Measurements from ENCODE around the gene MACROD1. TPM values are rescaled to one million over a fixed set of nuclear protein-coding genes. Genes with fewer than 3 reads are reported as not detected.

The MACROD1 gene
- total and polyA plus RNA-seq, 2 of the 13 experiments (the other 11 are each of a cell fraction or from before 2014, with no cell fraction given): 23.1 to 34.5 TPM

- 0 out of 2 replicates have a peak, but pooled peaks have one; percentile 57 for TF ChIP-seq ZNF710 (CRISPR knock-in tag; IDR thresholded peaks at IDR 0.05; ENCODE audit: borderline replicate concordance)
- no peak; the same call in 1 of the 2 replicates for TF ChIP-seq GRHL1 (CRISPR knock-in tag; conservative IDR thresholded peaks at IDR 0.05)
- peak; percentile 100 for TF ChIP-seq SRY (CRISPR knock-in tag; IDR thresholded peaks at IDR 0.05)
- no peak for TF ChIP-seq HCFC1 (IDR thresholded peaks at IDR 0.05; ENCODE audit: low read depth, low read length)
- TF ChIP-seq ZNF10 (CRISPR knock-in tag; IDR thresholded peaks at IDR 0.05; ENCODE audit: borderline replicate concordance, low read depth): no peak; the same call in 1 of the 2 replicates
- TF ChIP-seq ELF4 (CRISPR knock-in tag; IDR thresholded peaks at IDR 0.05; ENCODE audit: borderline replicate concordance): no peak
- TF ChIP-seq STAT6 (CRISPR knock-in tag; IDR thresholded peaks at IDR 0.05; ENCODE audit: borderline replicate concordance): peak; percentile 71; the same call in 1 of the 2 replicates
- TF ChIP-seq SRF (IDR thresholded peaks at IDR 0.05; ENCODE audit: low read depth, low read length): no peak
- peak; percentile 97 for TF ChIP-seq BRF2 (CRISPR knock-in tag; IDR thresholded peaks at IDR 0.05)
- TF ChIP-seq CCDC6 (CRISPR knock-in tag; IDR thresholded peaks at IDR 0.05): peak; percentile 91; the same call in 1 of the 2 replicates
- peak; percentile 94 for TF ChIP-seq SMYD3 (CRISPR knock-in tag; IDR thresholded peaks at IDR 0.05)
- TF ChIP-seq ZNF264 (CRISPR knock-in tag; IDR thresholded peaks at IDR 0.05): 0 out of 2 replicates have a peak, but pooled peaks have one; percentile 60
- TF ChIP-seq CAMTA2 (CRISPR knock-in tag; IDR thresholded peaks at IDR 0.05; ENCODE audit: borderline replicate concordance): peak; percentile 90; the same call in 1 of the 2 replicates
- TF ChIP-seq, protein P1, sequence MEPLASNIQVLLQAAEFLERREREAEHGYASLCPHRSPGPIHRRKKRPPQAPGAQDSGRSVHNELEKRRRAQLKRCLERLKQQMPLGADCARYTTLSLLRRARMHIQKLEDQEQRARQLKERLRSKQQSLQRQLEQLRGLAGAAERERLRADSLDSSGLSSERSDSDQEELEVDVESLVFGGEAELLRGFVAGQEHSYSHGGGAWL (CRISPR knock-in tag; IDR thresholded peaks at IDR 0.05): peak; percentile 97
- no peak for TF ChIP-seq NONO (IDR thresholded peaks at IDR 0.05)
- peak; percentile 79; the same call in 1 of the 2 replicates for TF ChIP-seq NONO (CRISPR knock-in tag; conservative IDR thresholded peaks at IDR 0.05)
- TF ChIP-seq CREM (IDR thresholded peaks at IDR 0.05): no peak
- TF ChIP-seq CREM (CRISPR knock-in tag; IDR thresholded peaks at IDR 0.05): no peak
- peak; percentile 95 for TF ChIP-seq ZNF709 (CRISPR knock-in tag; IDR thresholded peaks at IDR 0.05)
- peak; percentile 81; the same call in 1 of the 2 replicates for TF ChIP-seq ZBTB8A (CRISPR knock-in tag; IDR thresholded peaks at IDR 0.05; ENCODE audit: borderline replicate concordance, low read depth)
- TF ChIP-seq CREB3 (CRISPR knock-in tag; IDR thresholded peaks at IDR 0.05): no peak
These were observed 19.3 kb upstream of the MACROD1 start (continued) for GRCh38 chr11:64185175-64185692.

Data from HepG2 (cell line).